Kidney glomerular epithelial cell (primary cell): ENCODE measurements around the gene PDCD4.

ENCODE experiments used
- DNase-seq: peaks from one replicate; lab custom pipeline; 2025; lab: John Stamatoyannopoulos, UW

PDCD4 gene

DNA sequence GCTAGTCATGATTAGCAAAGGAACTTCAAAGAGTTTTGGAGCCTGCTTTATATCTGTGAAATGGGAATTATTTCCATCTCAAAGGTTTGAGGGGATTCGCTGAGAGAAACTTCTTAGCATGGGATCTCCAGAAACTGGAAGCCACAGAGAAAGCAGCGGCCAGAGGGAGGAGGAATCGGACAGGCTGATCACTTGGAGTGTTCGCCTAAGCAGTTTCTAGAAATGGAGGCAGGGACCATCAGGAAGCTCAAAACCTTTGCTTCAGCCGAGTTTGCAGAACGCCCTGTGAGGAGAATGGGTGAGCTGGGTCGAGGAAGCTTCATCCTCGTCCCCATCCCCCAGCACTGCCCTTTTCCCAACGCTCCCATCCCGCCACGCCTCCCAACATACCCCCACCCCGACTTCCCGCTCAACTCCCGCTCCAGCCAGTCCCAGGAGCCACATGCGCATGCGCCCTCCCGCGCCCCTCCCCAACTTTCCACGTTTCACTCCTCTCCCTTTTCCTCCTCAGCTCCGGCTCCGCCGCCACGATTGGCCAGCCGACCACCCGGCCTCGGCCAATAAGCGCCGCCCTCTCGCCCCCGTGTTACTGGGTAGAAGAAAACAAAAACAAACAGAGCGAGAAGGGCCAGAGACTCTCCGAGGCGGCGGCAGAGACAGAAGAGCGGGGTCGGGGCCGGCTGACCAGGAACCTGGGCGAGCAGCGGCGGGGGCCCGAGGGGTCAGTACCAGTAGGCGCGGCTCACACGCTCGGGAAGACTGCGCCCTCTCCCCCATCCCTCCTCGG, at the start of gene PDCD4:
TSS of gene PDCD4 (plus strand) at position 631 of the 787 bp plus-strand sequence. CDS start 4,100 bp downstream, outside the sequence.
- peak; percentile 98 for DNase-seq

DNA sequence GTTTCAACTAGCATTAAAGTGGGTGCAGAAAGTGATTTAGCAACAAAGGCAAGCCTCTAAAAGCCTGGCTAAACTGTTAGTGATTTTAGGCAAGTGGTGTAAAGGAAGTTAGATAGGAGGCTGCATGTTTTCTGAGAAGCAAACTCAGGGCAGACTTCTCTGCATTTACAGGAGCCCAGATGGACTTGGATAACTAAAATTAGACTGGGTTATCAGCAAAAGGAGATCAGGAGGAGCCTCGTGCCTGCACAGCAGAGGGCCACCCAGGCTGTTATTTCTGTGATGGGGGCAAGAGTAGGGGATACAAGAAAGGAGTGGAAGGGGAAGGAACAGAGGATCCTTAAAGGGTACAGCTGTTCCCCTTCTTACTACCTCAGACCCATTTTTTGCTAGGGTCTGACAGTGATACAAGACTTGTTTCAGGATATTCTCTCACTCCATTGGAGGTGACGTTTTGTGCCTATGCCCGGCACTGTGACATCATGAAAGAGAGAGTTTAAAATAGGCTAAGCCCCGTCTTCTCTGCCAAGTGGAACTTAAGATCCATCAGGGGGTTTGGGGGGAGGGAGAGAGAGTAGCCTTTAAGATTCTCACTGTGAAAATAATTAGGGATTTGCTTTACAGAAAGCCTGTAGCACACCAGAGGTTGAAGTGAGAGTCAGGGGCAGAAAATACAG, 49.6 kb upstream of the PDCD4 start:
- DNase-seq = no peak

DNA sequence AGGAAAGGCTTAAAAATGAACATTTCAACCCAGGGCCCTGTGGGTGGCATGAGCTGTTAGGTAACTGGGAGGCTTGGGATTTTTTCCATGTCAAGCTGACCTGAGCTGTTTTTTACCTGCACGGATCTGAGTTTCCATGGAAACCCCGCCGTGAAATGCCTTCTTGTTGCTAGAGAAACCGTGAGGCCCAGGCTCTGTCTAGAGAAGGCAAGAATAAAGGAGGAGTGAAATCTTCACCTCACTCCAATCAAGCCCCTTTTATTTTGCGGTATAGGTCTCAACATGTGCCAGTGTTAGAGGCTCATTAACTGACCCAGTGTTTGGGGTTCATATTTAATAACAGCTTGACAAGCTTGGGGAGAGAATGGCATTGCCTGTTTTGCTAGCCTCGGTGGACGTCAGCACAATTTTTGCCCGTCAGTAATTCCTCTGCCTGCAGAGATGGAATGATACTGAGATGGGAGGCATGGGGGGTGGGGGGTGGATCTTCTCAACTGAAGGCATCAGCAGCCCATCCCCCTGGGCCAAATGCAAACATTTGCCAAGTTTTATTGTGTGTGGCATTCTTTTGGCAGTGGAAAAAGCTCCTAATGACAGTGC, 48.9 kb upstream of the PDCD4 start:
- no peak for DNase-seq

DNA sequence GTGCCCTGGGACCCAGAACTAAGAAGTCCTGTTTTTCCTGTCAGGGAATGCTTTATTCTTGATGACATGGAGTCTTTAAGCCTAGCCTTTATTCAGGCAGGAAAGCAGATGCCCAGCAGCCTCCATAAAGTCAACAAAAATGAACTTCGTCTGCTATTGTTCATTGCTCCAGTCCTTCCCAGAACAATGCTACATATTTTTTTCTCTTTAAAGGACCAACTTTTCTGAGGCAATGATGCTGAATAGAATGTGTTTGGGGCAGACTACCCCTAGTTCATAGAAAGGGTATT, 47.6 kb upstream of the PDCD4 start:
- DNase-seq = no peak

DNA sequence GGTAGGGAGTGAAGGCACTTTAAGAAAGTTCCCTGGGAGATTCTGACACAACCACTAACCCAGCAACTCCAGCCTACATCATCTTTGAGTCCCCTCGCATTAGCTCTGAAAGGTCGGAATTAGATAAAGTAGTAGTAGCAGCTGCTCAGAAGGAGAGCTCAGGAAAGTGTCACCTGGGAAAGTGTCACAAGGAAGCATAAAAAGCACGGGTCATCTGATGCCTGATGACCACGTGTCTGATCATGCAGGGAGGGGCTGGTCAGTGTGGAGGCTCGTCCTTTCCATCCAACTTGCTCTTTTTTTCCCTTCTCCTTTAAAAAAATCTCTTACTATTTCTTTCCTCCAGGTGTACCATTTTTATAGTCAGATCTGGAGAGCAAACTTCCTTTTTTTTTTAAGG, 47.1 kb upstream of the PDCD4 start:
- DNase-seq = no peak

DNA sequence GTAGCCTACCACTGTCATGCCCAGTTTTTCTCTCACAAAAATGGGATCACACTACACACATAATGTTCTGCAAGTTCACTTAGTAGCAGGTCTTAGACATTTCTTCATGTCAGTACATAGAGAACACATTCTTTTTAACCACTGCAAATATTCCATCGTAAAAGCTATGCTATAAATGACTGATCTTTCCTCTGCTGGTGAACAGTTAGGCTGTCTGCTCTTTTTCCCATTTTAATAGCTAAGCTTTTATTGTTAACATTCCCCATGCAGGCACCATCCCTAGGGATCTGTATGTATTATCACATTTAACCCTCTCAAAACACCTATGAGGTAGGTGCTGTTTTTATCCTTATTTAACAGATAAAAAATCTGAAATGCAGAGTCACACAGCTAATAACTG, 46.2 kb upstream of the PDCD4 start:
- no peak for DNase-seq

DNA sequence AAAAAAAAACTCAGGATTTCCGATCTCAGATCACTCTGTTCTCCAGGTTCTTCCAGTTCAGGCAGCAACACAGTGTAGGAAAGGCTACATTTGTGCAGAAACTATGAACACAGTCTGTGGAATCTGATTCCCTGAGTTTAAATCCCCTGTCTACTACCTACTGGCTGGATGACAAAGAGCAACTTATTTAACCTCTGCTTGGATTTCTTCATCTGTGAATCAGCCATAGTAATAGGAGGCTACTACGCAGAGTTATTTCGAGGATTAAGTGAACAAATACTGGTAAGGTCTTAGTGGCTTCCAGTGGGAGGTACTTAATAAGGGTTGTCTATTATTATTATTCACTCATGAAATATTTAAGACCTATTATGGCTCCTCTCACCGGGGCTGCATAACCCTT, 44.3 kb upstream of the PDCD4 start:
- DNase-seq = no peak

DNA sequence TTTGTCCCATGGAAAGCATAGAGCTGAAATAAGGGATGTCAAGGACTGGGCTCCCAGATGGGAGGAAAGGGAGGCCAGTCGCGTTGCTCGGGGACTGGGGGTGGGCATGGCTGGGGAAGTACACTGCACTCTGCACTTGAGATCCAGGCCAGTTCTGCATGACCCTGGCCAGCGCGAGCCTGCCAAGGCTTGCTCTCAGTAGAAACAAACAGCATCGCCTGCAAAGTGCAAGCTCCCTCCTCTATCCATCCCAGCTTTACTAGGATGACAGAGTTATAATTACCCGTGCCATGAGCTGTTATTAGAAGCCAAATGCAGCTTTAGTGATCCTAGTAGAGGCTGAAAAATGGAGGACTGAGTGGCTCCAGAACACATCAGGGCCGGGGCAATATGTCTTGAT, 43.9 kb upstream of the PDCD4 start:
- DNase-seq = no peak

DNA sequence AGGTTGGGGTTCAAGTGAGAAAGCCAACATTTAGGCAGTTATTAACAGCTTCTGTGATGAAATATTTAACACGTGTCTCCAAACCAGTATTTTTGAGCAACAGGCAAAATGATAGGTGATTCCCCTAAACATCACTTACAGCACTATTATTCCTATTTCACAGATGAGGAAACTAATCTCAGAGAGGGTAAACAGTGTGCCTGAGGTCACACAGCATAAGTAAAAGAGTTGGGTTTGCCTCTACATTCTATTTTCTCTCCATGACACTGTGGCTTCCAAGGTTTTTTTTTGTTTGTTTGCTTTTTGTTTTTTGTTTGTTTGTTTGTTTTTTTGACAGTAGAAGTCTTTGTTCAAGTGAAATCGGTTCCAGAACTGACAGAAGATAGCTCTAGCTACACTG, 43.2 kb upstream of the PDCD4 start:
- DNase-seq = no peak

DNA sequence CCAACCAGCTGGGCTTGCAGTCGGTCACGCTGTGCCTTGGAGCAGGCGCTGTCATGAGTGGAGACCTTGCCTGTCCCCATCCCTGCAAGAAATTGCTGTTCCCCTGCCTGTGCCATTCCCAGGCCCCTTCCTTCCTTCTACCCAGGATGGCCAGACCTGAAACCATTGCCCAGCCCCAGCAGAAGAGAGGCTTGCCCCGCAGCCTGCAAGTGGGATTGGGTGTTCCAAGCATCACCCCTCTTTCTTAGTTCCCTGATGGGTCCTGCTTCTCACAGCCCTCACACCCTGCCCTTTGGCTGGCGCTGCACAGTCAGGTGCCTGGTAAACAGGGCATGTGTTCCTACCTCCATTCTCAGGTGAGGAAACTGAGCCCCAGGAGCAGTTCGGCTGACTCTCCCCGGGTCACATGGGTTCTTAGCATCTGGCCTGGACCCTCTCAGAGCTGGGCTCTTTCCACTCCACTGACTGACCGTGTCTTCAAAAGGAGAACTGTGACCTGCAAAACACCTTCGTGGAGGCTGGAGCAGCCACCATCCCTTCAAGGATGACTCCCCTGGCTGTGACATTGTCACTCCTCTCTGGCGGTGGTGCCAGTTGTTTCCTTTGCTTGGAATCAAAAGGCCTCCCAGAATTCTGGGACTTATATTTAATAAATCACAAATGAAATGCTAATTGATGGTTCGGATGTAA, 41.9 kb upstream of the PDCD4 start:
- no peak for DNase-seq

DNA sequence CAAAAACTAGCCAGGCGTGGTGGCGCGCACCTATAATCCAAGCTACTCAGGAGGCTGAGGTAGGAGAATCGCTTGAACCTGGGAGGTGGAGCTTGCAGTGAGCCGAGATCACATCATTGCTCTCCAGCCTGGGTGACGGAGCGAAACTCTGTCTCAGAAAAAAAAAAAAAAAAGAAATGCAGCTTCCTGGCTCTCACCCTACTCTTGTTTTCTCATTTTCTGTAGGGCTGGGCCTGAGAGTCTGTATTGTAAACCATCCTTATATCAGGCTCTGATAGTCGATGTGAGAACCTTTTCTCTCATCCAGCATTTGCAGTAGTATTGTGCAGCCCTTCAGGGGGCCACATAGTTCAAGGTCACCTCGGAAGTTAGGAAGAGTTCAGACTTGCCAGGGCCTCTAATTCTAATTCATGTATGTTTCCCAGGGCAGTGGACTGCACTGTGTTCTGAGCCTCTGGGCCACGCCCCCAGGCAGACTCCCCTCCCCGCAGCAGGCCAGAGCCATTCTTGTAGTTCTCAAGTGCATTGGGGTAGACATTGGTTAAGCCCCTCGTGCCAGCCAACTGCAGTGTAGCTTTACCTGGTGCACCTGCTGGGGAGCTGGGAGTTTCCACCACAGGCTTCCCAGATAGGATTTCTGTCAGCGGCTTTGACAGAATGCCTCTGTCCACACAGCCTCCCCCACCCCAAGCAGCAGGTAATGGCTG, 38.3 kb upstream of the PDCD4 start:
- DNase-seq = no peak

DNA sequence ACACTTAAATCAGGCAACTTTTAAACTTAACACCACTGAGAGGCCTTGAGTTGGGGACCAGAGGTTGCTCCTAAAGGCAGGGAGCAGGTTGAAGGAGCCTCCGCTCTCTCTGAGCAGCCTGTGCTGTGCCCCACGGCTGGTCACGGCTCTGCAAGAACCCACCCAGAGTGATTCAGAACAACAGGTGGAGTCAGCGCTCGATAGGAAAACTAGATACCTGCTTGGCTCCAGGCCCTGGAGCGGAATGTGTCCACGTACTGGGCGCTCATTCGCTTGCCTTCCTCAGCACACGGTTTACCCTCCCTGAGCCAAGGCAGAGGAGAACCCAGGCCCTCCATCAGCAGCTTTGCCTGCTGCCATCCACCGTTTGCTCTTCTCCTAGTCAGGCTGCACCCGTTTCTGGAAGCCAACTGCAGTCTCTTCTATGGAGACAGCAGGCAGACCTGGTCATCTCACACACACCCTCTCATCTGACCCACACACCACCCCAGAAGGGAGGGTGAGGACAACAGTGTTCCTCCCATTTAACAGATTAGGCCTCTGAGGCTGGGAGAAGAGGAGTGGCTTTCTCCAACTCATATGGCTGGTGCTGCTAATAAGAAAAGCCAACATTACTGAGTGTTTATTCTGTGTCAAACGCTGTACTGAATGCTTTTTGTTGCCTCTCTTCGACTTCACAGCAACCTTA, 37.6 kb upstream of the PDCD4 start:
- DNase-seq = no peak

DNA sequence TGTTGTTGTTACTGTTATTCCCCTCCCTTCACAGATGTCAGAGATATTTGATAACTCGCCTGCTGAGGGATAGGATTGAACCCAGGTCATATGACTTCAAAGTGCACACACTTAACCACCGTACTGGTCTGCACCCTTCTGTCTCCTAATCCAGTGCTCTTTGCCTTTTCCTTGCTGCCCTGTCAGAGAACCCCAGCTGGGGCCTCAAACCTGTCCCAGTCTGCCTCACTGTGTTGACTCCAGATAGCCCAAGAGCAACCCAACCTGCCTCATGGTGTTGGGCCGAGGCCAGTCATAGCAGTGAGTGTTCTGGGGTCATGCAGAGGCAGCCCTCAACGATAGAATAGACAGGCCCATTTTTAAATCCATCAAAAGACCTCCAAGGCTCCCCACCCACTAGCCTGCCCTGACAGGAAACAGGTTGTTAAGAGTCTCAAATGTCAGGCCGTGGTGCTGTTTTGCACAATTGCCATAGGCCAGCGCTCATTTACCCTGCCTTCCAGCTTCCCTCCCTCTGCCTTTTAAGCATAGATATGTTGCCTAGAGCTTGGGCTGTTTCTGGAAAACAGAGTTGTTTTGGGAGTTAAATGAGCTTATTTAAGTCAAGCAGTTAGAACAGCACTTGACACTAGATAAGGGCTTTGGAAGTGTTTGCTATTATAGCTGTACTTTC, 37.0 kb upstream of the PDCD4 start:
- no peak for DNase-seq

DNA sequence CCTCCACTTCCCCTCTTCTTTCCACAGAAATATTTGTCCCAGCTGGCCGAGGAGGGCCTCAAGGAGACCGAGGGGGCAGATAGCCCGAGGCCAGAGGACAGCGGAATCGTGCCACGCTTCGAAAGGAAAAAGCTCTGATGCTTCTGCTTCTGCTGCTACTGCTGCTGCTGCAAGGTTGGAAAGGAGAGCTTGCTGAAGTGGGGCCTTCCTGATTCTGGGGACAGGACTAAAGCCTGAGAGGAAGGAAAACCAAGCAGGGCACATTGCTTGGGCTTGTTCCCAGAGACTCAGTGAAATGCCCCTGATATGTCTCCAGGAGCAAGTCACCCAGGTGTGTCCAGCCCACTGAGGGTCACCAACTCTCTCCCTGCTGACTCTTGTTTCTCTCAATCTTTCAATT, 35.9 kb upstream of the PDCD4 start:
- no peak for DNase-seq

DNA sequence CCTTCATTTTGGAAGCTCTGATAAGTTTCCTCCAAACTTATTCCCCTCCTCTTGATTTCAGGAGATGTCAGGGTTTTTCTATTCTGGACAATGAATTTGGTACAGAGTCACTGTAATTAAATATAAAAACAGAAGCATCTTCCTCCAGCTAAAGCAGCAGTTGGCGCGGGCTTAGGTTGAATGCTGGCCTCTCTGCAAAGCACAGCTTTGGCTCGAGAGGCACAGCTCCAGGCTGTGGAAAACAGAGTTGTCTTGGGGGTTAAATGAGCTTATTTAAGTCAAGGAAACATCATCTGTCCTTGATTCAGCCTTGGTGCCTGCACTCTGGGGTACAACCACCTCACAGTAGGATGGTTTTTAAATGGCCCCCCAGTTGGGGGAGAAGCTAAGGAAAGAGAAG, 35.0 kb upstream of the PDCD4 start:
- no peak for DNase-seq

DNA sequence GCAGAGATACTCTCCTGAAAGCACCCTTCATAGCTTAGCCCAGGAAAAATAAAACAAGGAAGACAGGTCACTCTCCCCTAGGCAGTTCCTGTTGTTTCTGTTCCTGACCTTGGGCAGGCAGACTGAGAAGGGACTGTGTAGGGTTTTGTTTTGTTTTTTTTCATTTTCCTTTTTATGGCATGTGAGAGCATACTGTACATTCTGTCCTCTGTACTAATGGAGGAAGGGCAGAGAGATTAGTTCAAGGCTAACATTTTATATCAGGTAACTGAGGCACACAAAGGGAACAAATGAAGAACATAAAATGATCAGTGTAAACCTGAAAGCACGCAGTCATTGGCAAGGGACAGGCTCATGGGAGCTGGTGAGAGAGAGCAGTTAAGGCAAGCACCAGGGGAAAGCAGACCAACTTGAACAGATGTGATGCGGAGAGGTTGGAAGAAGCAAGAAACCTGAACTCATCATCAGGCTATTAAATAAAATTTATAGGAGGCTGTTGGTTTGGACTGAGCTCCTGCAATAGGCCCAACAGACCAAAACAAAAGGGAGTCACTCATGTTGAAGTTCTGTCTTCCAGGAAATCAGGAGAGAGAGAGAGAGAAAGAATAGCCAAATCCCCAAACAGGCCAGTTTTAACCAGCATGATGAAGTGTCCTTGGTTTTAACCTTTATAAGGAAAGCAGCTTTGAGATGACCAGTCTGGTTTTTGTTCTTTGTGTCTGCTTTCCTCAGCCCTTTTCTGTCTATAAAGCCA, 34.1 kb upstream of the PDCD4 start:
- DNase-seq = no peak

DNA sequence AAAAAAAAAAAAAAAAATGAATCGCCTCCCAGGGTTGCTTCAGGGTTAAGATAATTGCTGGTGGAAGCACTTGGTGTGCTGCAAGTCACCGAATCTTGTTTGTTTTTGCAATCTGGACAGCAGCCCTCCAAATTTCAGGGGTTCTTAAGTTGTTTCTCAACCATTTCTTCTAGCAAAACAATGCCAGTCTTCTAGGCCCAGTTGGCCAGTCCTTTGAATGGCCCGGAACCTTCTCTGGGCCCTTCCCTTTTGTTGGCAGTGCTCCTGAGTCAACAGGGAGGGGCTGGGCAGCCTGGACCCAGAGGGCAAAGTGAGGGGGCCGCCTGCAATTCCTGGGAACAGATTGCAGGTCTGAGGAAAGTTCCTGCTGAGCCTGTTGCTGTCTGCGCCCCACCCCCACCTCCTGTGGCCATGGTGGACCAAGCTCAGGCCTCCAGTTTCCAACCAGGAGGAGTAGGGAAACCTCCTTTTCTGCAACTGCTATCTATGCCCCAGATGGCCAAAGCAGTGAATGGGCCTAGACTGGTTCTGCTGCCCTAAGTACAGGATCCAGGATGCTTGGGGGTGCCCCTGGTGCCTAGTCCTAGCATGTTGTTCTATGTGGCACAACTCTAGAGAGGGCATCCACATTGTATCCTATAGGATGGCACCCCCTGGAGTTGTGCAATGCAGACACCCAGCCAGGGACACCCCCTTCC, 31.4 kb upstream of the PDCD4 start:
- DNase-seq = no peak

DNA sequence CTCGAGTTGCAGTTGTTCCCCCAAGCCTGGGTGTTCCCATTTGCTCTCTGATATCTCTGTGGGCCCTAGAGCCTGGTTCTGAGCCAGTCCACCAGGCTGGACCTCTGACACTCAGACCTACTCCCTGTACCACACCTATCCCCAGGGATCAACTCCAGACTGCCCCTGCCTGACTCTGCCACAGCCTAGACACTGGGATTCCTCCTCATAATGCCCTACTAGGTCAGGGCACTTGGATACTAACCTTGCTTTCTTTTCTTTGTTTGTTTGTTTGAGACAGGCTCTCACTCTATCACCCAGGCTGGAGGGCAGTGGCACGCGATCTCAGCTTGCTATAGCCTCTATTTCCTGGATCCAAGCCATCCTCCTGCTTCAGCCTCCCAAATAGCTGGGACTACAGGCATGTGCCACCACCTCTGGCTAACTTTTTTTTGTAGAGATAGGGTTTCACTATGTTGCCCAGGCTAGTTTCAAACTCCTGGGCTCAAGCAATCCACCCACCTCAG, 30.8 kb upstream of the PDCD4 start:
- DNase-seq = no peak

DNA sequence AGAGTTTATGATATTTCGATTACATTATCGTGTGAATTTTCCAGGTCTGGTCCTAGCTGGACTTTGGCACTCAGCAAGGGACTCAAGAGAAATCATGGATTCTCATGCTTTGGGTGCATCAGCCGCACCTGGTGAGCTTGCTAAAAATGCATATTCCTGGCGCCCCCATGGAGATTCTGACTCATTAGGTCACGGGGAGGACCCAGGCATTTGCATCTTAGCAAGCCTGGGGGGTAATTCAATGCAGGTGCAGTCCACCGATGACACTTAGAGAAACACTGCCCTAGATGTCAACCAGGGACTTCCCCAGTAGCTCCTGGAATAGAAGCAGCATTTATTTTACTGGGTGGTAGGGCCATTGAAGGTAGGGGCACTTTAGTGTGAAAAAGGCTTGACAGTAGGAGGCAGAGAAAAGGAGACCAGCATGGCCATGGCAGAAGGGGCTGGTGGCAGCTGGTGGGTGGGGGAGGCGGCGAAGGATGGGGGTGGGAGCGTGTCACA, 29.9 kb upstream of the PDCD4 start:
- no peak for DNase-seq
